Muscle layer of colon (tissue), 2 donors: ENCODE measurements around the gene HELZ.
"Not testable (repeated sequence)": the region's sequence is repeated elsewhere in the genome, so short reads cannot be mapped to it uniquely, and the experiment has no call there.

Source experiments
- H3K27ac ChIP-seq: one replicate; pipeline ENCODE4 v1.7.0; 2013; ENCODE audit warnings: low read depth, mild to moderate bottlenecking, low read length, moderate library complexity
- H3K27me3 ChIP-seq, 2 donors: one replicate each; pipeline ENCODE4 v1.7.0; 2013; ENCODE audit warnings: low read length in 2 of 2, mild to moderate bottlenecking in 2 of 2; ENCODE audit not compliant: insufficient read depth in 2 of 2, control insufficient read depth in 1 of 2
- H3K36me3 ChIP-seq: one replicate; pipeline ENCODE4 v1.7.0; 2013; ENCODE audit warnings: mild to moderate bottlenecking, low read length; ENCODE audit not compliant: insufficient read depth
- H3K4me1 ChIP-seq: one replicate; pipeline ENCODE4 v1.7.0; 2013; ENCODE audit warnings: mild to moderate bottlenecking, low read length; ENCODE audit not compliant: insufficient read depth
- H3K4me3 ChIP-seq, 2 donors: one replicate each; pipeline ENCODE4 v1.7.0; 2013; ENCODE audit warnings: low read length in 2 of 2, low read depth in 1 of 2, mild to moderate bottlenecking in 1 of 2, moderate library complexity in 1 of 2
- H3K9ac ChIP-seq: one replicate; pipeline ENCODE4 v1.7.0; 2013; ENCODE audit warnings: low read length
- H3K9me3 ChIP-seq: one replicate; pipeline ENCODE4 v1.7.0; 2013; ENCODE audit warnings: mild to moderate bottlenecking, low read length
- donor health status: abdominal sarcoma.
- donor health status: Adenocarcinoma of cecum.

Gene HELZ

DNA sequence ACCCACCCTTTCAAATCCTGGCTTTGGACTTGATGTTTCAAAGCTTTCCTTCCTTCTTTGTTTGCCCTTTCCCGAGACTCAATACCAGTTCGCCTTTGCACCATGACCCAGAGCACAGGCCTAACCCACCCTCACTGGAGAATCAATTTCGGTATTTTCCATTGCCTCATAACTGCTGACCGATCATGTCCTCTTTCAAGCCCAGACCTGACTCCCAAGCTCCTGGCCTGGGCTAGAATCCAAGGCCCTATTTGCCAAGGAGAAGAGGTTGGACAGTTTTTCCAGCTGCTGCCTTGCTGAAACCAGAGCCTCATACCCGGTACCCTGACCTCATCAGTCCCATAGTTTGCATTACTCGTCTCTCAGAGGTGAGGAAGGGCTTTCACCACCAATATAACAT lies 35.3 kb upstream of the HELZ start:
- Histone ChIP-seq H3K9me3 (no peaks in the 10 kb centered on the region), H3K27ac (no peak overlapping the region), H3K27me3 (no peaks in the 10 kb centered on the region), H3K4me1 (no peaks in the 10 kb centered on the region), H3K4me3 (no peak overlapping the region), H3K9ac (no peak overlapping the region), H3K36me3 (no peaks in the 10 kb centered on the region)

- Histone ChIP-seq H3K27ac (no peak overlapping the region), H3K36me3 (no peaks in the 10 kb centered on the region), H3K9me3 (no peaks in the 10 kb centered on the region), H3K27me3 (no peaks in the 10 kb centered on the region), H3K4me3 (no peak overlapping the region), H3K9ac (no peak overlapping the region), H3K4me1 (no peaks in the 10 kb centered on the region)
Observed at GRCh38 chr17:67279115-67279514, 34.1 kb upstream of the HELZ start.

GRCh38 chr17:67278363-67278762 lies 33.4 kb upstream of the HELZ start:
- H3K36me3 ChIP-seq, result no peaks in the 10 kb centered on the region
- no peaks in the 10 kb centered on the region for H3K27me3 ChIP-seq
- no peaks in the 10 kb centered on the region for H3K4me1 ChIP-seq
- no peak overlapping the region for H3K4me3 ChIP-seq
- H3K9me3 ChIP-seq, result no peaks in the 10 kb centered on the region
- no peak overlapping the region for H3K9ac ChIP-seq
- H3K27ac ChIP-seq, result no peak overlapping the region

- H3K27ac ChIP-seq, result no peak overlapping the region
- no peaks in the 10 kb centered on the region for H3K27me3 ChIP-seq
- H3K9ac ChIP-seq, result no peak overlapping the region
- H3K36me3 ChIP-seq, result no peaks in the 10 kb centered on the region
- H3K4me3 ChIP-seq, result no peak overlapping the region
- H3K9me3 ChIP-seq, result no peaks in the 10 kb centered on the region
- H3K4me1 ChIP-seq, result no peaks in the 10 kb centered on the region
Observed at GRCh38 chr17:67276075-67276474, 31.1 kb upstream of the HELZ start.

GRCh38 chr17:67274466-67274865 lies 29.5 kb upstream of the HELZ start:
- no peak overlapping the region for H3K4me3 ChIP-seq
- no peaks in the 10 kb centered on the region for H3K36me3 ChIP-seq
- no peaks in the 10 kb centered on the region for H3K27me3 ChIP-seq
- H3K9ac ChIP-seq, result no peak overlapping the region
- no peaks in the 10 kb centered on the region for H3K9me3 ChIP-seq
- no peaks in the 10 kb centered on the region for H3K4me1 ChIP-seq
- no peak overlapping the region for H3K27ac ChIP-seq

DNA sequence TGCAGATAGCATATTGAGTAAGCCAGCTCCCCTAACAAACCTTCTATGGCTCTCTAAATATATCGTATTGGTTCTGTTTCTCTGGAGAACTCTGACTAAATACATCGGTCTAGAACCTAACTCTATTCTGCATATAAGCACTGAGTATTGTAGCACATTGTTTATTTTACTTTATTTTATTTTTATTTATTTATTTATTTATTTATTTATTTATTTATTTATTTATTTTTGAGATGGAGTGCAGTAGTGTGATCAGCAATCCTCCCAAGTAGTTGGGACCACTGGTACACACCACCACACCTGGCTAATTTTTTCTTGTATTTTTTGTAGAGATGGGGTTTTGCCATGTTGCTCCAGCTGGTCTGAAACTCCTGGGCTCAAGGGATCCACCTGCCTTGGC lies 28.9 kb upstream of the HELZ start:
- Histone ChIP-seq H3K27ac (no peak overlapping the region), H3K4me3 (no peak overlapping the region), H3K4me1 (no peaks in the 10 kb centered on the region), H3K36me3 (no peaks in the 10 kb centered on the region), H3K9ac (no peak overlapping the region), H3K9me3 (no peaks in the 10 kb centered on the region), H3K27me3 (no peaks in the 10 kb centered on the region)

DNA sequence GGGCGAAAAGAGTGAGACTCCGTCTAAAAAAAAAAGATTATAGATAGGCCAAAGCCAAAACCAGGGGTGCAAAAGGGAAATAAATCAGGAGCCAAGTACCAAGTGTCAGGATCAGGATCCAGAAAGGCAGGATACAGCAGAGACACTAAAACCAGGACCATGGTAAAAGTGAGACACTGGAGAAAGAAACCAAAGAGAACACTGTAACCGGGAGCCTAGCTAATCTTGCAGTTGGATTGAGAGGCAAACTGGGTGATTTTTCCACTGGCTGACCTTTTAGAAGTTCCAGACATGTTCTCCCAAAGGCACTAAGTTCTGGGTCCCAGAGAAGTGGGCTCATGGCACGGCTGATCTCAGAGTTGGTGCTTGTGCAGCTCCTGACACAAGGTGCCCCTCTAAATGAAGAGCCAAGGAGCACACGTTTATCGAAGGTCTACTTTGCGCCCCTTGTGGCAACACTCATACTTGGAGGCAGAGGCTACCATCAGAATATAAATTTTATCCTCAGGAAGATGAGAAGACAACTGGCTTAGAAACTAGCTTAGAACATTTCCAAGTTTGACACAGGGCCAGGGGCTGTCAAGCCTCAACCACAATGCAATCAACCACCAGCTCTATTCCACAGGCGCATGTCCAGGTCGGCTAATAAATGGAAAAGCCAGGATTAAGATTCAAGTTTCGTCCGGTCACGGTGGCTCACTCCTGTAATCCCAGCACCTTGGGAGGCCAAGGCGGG lies 27.5 kb upstream of the HELZ start:
- no peaks in the 10 kb centered on the region for H3K36me3 ChIP-seq
- H3K9me3 ChIP-seq, result no peaks in the 10 kb centered on the region
- no peak overlapping the region for H3K4me3 ChIP-seq
- no peak overlapping the region for H3K9ac ChIP-seq
- H3K4me1 ChIP-seq, result no peaks in the 10 kb centered on the region
- H3K27ac ChIP-seq, result no peak overlapping the region
- H3K27me3 ChIP-seq, result no peaks in the 10 kb centered on the region

- H3K9ac ChIP-seq, result not testable (repeated sequence)
Observed at GRCh38 chr17:67271187-67271586, 26.2 kb upstream of the HELZ start.

GRCh38 chr17:67270416-67270815 lies 25.4 kb upstream of the HELZ start:
- Histone ChIP-seq H3K27ac (no peak overlapping the region), H3K36me3 (no peaks in the 10 kb centered on the region), H3K9me3 (no peaks in the 10 kb centered on the region), H3K4me1 (no peaks in the 10 kb centered on the region), H3K4me3 (no peak overlapping the region), H3K9ac (no peak overlapping the region), H3K27me3 (no peaks in the 10 kb centered on the region)

More at GRCh38 chr17:67271187-67271586, 26.2 kb upstream of the HELZ start:
- not testable (repeated sequence) for H3K27me3 ChIP-seq, H3K4me1 ChIP-seq, H3K4me3 ChIP-seq, H3K36me3 ChIP-seq, H3K27ac ChIP-seq, H3K9me3 ChIP-seq

DNA sequence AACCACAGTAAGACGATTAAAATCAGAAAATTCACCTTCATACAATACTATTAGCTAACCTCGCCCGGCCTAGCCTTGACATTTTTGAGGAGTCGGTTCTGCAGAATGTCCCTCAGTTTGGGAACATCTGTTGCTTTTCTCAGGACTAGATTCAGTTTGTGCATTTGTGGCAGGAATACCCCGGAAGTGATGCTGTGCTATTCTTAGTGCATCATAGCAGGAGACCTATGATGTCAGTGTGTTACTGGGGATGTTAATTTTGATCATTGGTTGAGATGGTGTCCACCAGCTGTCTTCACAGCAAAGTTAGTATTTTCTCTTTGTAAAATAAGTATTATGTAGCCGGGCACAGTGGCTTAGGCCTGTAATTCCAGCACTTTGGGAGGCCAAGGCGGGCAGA lies 21.5 kb upstream of the HELZ start:
- Histone ChIP-seq H3K27me3 (no peaks in the 10 kb centered on the region), H3K4me3 (no peak overlapping the region), H3K4me1 (no peaks in the 10 kb centered on the region), H3K27ac (no peak overlapping the region), H3K9me3 (no peaks in the 10 kb centered on the region), H3K9ac (no peak overlapping the region), H3K36me3 (no peaks in the 10 kb centered on the region)

DNA sequence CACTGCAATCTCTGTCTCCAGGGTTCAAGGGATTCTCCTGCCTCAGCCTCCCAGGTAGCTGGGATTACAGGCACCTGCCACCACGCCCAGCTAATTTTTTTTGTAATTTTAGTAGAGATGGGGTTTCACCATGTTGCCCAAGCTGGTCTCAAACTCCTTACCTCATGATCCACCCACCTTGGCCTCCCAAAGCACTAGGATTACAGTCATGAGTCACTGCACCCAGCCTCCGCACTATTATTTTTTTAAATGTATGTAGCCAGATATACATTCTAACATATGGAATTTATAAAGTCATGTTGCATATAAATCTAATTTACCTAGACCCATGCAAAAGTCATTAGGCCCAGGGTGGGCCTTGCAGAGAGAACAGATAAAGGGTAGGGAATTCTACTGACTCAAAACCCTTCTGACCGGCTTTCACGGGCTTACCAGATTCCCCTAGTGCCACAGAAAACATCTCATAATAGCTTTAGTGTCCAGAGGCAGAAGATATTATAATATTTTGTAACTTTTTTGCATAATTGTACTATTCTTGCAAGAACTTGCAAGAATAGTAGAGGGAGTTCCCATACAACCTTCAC lies 20.5 kb upstream of the HELZ start:
- no peak overlapping the region for H3K9ac ChIP-seq
- no peaks in the 10 kb centered on the region for H3K4me1 ChIP-seq
- no peak overlapping the region for H3K27ac ChIP-seq
- no peaks in the 10 kb centered on the region for H3K27me3 ChIP-seq
- H3K9me3 ChIP-seq, result no peaks in the 10 kb centered on the region
- no peaks in the 10 kb centered on the region for H3K36me3 ChIP-seq
- no peak overlapping the region for H3K4me3 ChIP-seq
